ENCODE results near the gene GNG11. TPM values are rescaled to one million over a fixed set of nuclear protein-coding genes. Genes with fewer than 3 reads are reported as not detected.

GNG11 gene
- total and polyA plus RNA-seq, 9 donors: 27.8 to 39.3 (median 31.5) TPM

DNA sequence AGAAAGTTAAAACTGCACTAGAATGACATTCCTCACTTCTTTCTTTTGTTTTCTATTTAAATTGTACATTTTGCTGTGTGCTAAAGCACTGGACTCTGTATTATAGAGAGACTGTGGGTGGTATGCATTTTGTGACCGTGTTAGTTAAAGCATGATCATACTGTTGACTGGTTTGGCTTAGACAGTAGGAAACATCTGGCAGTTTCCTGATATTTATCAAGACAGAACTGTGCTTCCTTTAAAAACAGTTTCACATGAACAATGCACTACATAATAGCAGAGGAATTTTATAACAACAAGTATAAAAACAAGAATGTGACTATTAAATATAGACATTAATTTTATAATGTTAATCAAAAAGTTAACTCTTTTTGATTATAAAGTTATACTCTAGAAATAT, 23.1 kb downstream of the GNG11 start:
- Histone ChIP-seq H3K27me3 (ENCODE audit: control insufficient read depth, insufficient read depth, low read length) (no peaks in the 10 kb centered on the region), H3K4me3 (ENCODE audit: low read length) (no peak overlapping the region), H3K4me1 (ENCODE audit: control insufficient read depth, insufficient read depth, low read length) (no peaks in the 10 kb centered on the region), H3K36me3 (ENCODE audit: control insufficient read depth, insufficient read depth, low read length) (no peaks in the 10 kb centered on the region), H3K27ac (ENCODE audit: low read length) (peak overlapping the region; percentile 52), H3K9me3 (replicated peaks; ENCODE audit: control insufficient read depth, low read depth, low read length) (no peaks in the 10 kb centered on the region)
- DNase-seq: peak; percentile 81
- WGBS (ENCODE audit: insufficient coverage): no CpG with 5 or more reads among the region's 1 CpG

- H3K27ac ChIP-seq (ENCODE audit: low read length): peak overlapping the region; percentile 74
- 71% methylated on average over 1 of the region's 3 CpGs for WGBS (ENCODE audit: insufficient coverage)
- DNase-seq: no peak
- no peak overlapping the region for H3K4me3 ChIP-seq (ENCODE audit: low read length)
- no peaks in the 10 kb centered on the region for H3K9me3 ChIP-seq (replicated peaks; ENCODE audit: control insufficient read depth, low read depth, low read length)
- H3K4me1 ChIP-seq (ENCODE audit: control insufficient read depth, insufficient read depth, low read length): no peaks in the 10 kb centered on the region
- no peaks in the 10 kb centered on the region for H3K27me3 ChIP-seq (ENCODE audit: control insufficient read depth, insufficient read depth, low read length)
- H3K36me3 ChIP-seq (ENCODE audit: control insufficient read depth, insufficient read depth, low read length): no peaks in the 10 kb centered on the region
Observed at GRCh38 chr7:93945083-93945482, 23.5 kb downstream of the GNG11 start.

DNA sequence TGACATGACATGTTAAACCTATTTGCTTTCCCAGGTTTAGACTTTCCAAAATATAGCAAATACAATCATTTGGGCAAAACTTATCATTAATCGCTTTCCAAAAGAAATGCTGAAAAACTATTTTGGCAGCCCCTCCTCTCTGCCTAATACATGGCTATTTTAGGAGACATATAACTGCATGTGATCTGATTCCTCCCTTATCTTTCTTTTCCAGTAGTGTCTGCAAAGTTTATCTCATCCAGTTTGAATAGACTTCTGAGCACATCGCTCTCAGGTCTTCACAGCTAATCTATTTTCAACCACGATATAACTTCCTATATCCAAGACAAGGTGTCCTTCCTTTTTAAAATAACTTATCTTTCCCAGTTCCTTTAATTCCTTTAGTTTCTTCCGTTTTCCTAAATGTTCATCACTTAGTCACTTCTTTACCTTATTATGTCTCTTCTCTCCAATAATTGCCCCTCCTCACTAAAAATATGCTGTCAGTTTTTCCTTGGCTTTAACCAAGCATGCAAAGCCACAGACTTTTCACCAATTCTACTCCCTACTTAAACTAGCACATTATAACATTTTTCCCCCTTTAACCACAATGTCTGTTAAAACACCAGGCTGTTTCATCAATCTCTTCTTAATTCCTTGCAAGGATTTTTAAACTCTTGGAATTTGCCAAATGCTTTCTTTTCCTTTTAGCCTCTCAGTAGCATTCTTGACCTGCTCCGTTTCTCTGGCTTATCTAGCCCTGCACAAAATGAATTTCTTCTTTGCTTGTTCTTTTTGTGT, 24.4 kb downstream of the GNG11 start:
- H3K27me3 ChIP-seq (ENCODE audit: control insufficient read depth, insufficient read depth, low read length): no peaks in the 10 kb centered on the region
- H3K4me1 ChIP-seq (ENCODE audit: control insufficient read depth, insufficient read depth, low read length): no peaks in the 10 kb centered on the region
- no peak overlapping the region for H3K4me3 ChIP-seq (ENCODE audit: low read length)
- H3K27ac ChIP-seq (ENCODE audit: low read length): peak overlapping the region; percentile 23
- WGBS (ENCODE audit: insufficient coverage): 75% methylated on average over 3 of the region's 5 CpGs
- H3K9me3 ChIP-seq (replicated peaks; ENCODE audit: control insufficient read depth, low read depth, low read length): no peaks in the 10 kb centered on the region
- DNase-seq: no peak
- no peaks in the 10 kb centered on the region for H3K36me3 ChIP-seq (ENCODE audit: control insufficient read depth, insufficient read depth, low read length)

DNA sequence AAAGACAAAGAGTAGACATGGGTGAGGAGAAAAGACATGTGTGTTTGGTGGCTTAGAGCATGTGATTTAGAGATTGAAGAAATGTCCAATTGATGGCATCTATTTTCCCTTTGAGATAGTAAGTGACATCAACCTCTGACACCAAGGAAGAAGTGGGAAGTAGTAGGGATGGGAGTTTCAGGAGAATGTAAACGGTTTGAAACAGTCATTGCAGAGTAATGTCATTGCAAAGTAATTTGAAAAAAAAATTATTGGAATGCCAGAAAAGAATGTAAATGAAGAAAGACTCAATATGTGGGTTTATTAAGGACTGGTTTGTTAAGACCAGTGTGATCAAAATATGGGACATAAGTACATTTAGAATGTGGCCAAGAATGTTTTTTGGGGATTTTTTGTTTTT, 26.6 kb downstream of the GNG11 start:
- DNase-seq: no peak
- no peaks in the 10 kb centered on the region for H3K27me3 ChIP-seq (ENCODE audit: control insufficient read depth, insufficient read depth, low read length)
- H3K4me3 ChIP-seq (ENCODE audit: low read length): no peak overlapping the region
- no peaks in the 10 kb centered on the region for H3K36me3 ChIP-seq (ENCODE audit: control insufficient read depth, insufficient read depth, low read length)
- 86% methylated on average over 1 of the region's 1 CpG for WGBS (ENCODE audit: insufficient coverage)
- H3K27ac ChIP-seq (ENCODE audit: low read length): no peak overlapping the region
- no peaks in the 10 kb centered on the region for H3K9me3 ChIP-seq (replicated peaks; ENCODE audit: control insufficient read depth, low read depth, low read length)
- no peaks in the 10 kb centered on the region for H3K4me1 ChIP-seq (ENCODE audit: control insufficient read depth, insufficient read depth, low read length)

DNA sequence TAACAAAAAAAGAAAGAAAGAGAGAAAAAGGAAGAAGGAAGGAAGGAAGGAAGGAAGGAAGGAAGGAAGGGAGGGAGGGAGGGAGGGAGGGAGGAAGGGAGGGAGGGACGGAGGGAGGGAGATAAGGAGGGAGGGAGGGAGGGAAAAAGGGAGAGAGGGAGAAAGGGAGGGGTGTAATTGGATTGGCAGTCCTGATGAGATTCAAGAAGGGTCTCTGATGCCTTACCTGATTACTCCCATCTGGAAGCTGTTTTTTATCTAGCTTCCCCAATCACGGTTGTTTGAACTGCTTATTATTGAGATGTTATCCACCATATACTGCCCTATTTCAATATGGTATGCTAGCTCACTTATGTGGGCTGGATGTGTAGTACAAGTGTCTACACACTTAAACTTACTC, 27.3 kb downstream of the GNG11 start:
- DNase-seq: no peak
- Histone ChIP-seq H3K4me3 (ENCODE audit: low read length) (no peak overlapping the region), H3K9me3 (replicated peaks; ENCODE audit: control insufficient read depth, low read depth, low read length) (no peaks in the 10 kb centered on the region), H3K27me3 (ENCODE audit: control insufficient read depth, insufficient read depth, low read length) (no peaks in the 10 kb centered on the region), H3K27ac (ENCODE audit: low read length) (no peak overlapping the region), H3K4me1 (ENCODE audit: control insufficient read depth, insufficient read depth, low read length) (no peaks in the 10 kb centered on the region), H3K36me3 (ENCODE audit: control insufficient read depth, insufficient read depth, low read length) (no peaks in the 10 kb centered on the region)
- WGBS (ENCODE audit: insufficient coverage): no CpG with 5 or more reads among the region's 2 CpGs

- no peak overlapping the region for H3K4me3 ChIP-seq (ENCODE audit: low read length)
- H3K36me3 ChIP-seq (ENCODE audit: control insufficient read depth, insufficient read depth, low read length): no peaks in the 10 kb centered on the region
- no peak for DNase-seq
- H3K9me3 ChIP-seq (replicated peaks; ENCODE audit: control insufficient read depth, low read depth, low read length): no peaks in the 10 kb centered on the region
- WGBS (ENCODE audit: insufficient coverage): no CpG with 5 or more reads among the region's 1 CpG
- no peaks in the 10 kb centered on the region for H3K27me3 ChIP-seq (ENCODE audit: control insufficient read depth, insufficient read depth, low read length)
- H3K4me1 ChIP-seq (ENCODE audit: control insufficient read depth, insufficient read depth, low read length): no peaks in the 10 kb centered on the region
- H3K27ac ChIP-seq (ENCODE audit: low read length): no peak overlapping the region
Observed at GRCh38 chr7:93949423-93949822, 27.9 kb downstream of the GNG11 start.

DNA sequence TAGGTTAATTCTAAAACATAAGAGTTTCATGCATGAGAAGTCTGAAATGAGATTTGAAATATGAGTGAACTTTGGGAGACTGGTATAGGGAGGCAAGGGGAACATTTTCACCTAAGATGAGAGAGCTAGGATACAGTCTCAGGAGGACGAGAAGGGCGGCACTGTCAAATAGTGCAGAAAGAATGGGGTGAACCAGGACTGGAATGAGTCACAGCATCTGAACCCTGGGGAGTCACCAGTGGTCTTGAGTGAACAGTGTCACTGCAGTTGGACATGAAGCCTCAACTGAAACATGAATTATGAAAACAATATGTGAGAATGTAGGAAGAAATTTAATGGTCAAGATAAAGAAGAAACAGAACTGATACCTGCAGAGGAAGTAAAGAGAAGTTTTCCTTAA, 33.8 kb downstream of the GNG11 start:
- Histone ChIP-seq H3K27ac (ENCODE audit: low read length) (no peak overlapping the region), H3K27me3 (ENCODE audit: control insufficient read depth, insufficient read depth, low read length) (no peaks in the 10 kb centered on the region), H3K4me1 (ENCODE audit: control insufficient read depth, insufficient read depth, low read length) (no peaks in the 10 kb centered on the region), H3K9me3 (replicated peaks; ENCODE audit: control insufficient read depth, low read depth, low read length) (no peaks in the 10 kb centered on the region), H3K36me3 (ENCODE audit: control insufficient read depth, insufficient read depth, low read length) (no peaks in the 10 kb centered on the region), H3K4me3 (ENCODE audit: low read length) (no peak overlapping the region)
- no peak for DNase-seq
- 90% methylated on average over 2 of the region's 2 CpGs for WGBS (ENCODE audit: insufficient coverage)

GRCh38 chr7:93957767-93958166, 36.2 kb downstream of the GNG11 start:
- Histone ChIP-seq H3K27ac (ENCODE audit: low read length) (no peak overlapping the region), H3K4me3 (ENCODE audit: low read length) (no peak overlapping the region), H3K9me3 (replicated peaks; ENCODE audit: control insufficient read depth, low read depth, low read length) (no peaks in the 10 kb centered on the region), H3K36me3 (ENCODE audit: control insufficient read depth, insufficient read depth, low read length) (no peaks in the 10 kb centered on the region), H3K27me3 (ENCODE audit: control insufficient read depth, insufficient read depth, low read length) (no peaks in the 10 kb centered on the region), H3K4me1 (ENCODE audit: control insufficient read depth, insufficient read depth, low read length) (no peaks in the 10 kb centered on the region)
- DNase-seq: no peak
- WGBS (ENCODE audit: insufficient coverage): no CpG with 5 or more reads among the region's 1 CpG

GRCh38 chr7:93958216-93958615, 36.7 kb downstream of the GNG11 start:
- no peak for DNase-seq
- Histone ChIP-seq H3K27ac (ENCODE audit: low read length) (no peak overlapping the region), H3K9me3 (replicated peaks; ENCODE audit: control insufficient read depth, low read depth, low read length) (no peaks in the 10 kb centered on the region), H3K4me3 (ENCODE audit: low read length) (no peak overlapping the region), H3K4me1 (ENCODE audit: control insufficient read depth, insufficient read depth, low read length) (no peaks in the 10 kb centered on the region), H3K36me3 (ENCODE audit: control insufficient read depth, insufficient read depth, low read length) (no peaks in the 10 kb centered on the region), H3K27me3 (ENCODE audit: control insufficient read depth, insufficient read depth, low read length) (no peaks in the 10 kb centered on the region)
- no CpG with 5 or more reads among the region's 3 CpGs for WGBS (ENCODE audit: insufficient coverage)

GRCh38 chr7:93958651-93959050, 37.1 kb downstream of the GNG11 start:
- Histone ChIP-seq H3K4me3 (ENCODE audit: low read length) (no peak overlapping the region), H3K9me3 (replicated peaks; ENCODE audit: control insufficient read depth, low read depth, low read length) (no peaks in the 10 kb centered on the region), H3K4me1 (ENCODE audit: control insufficient read depth, insufficient read depth, low read length) (no peaks in the 10 kb centered on the region), H3K27ac (ENCODE audit: low read length) (no peak overlapping the region), H3K36me3 (ENCODE audit: control insufficient read depth, insufficient read depth, low read length) (no peaks in the 10 kb centered on the region), H3K27me3 (ENCODE audit: control insufficient read depth, insufficient read depth, low read length) (no peaks in the 10 kb centered on the region)
- WGBS (ENCODE audit: insufficient coverage): 100% methylated on average over 1 of the region's 3 CpGs
- DNase-seq: no peak

DNA sequence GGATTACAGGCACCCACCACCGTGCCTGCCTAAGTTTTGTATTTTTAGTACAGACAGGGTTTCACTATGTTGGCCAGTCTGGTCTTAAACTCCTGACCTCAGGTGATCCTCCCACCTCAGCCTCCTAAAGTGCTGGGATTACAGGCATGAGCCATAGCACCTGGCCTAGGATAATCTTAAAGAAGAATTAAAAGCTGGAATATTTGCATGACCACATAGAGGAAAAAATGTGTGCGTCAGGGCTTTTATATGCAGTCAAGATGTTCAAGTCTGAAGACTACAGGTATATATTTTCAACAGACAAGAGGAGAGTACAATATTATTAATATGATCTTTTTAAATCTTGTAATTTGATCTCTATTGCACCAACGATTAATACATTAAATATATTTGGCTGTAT, 39.5 kb downstream of the GNG11 start:
- no peaks in the 10 kb centered on the region for H3K9me3 ChIP-seq (replicated peaks; ENCODE audit: control insufficient read depth, low read depth, low read length)

More for the DNA sequence above, 39.5 kb downstream of the GNG11 start:
- DNase-seq: no peak
- H3K27ac ChIP-seq (ENCODE audit: low read length): no peak overlapping the region
- no CpG with 5 or more reads among the region's 3 CpGs for WGBS (ENCODE audit: insufficient coverage)
- H3K4me1 ChIP-seq (ENCODE audit: control insufficient read depth, insufficient read depth, low read length): no peaks in the 10 kb centered on the region
- H3K36me3 ChIP-seq (ENCODE audit: control insufficient read depth, insufficient read depth, low read length): no peaks in the 10 kb centered on the region
- no peaks in the 10 kb centered on the region for H3K27me3 ChIP-seq (ENCODE audit: control insufficient read depth, insufficient read depth, low read length)
- H3K4me3 ChIP-seq (ENCODE audit: low read length): no peak overlapping the region
